Heart left ventricle (tissue), 16 donors: ENCODE data around the gene CDC25C. TPM values are rescaled to one million over a fixed set of nuclear protein-coding genes. Genes with fewer than 3 reads are reported as not detected.

ENCODE experiments used
- ATAC-seq, 4 donors: fragments of 200-7000 bp; cut with Tn5 transposase; one replicate each; pipeline ENCODE4 v1.9.1; 2020 to 2022; ENCODE audit warnings: moderate library complexity in 4 of 4, mild to moderate bottlenecking in 3 of 4, moderate number of reproducible peaks in 1 of 4
- DNase-seq, 5 donors: peaks; one replicate each; pipeline ENCODE4 v3.0.0-alpha.2; 2020
- H3K27ac ChIP-seq, 12 donors: fragments of 200-600 bp; sonication (generic) in 4 of 12; one replicate each; pipeline versions ENCODE4 v1.5.0 to v1.8.0; 2016 to 2022; ENCODE audit warnings: mild to moderate bottlenecking in 2 of 12
- H3K27me3 ChIP-seq, 9 donors: fragments of 200-600 bp; sonication (generic) in 2 of 9; one replicate each; pipeline versions ENCODE4 v1.5.1 to v1.8.0; 2016 to 2022; ENCODE audit warnings: mild to moderate bottlenecking in 3 of 9
- H3K36me3 ChIP-seq, 9 donors: fragments of 200-600 bp; sonication (generic) in 2 of 9; one replicate each; pipeline versions ENCODE4 v1.5.0 to v1.8.0; 2018 to 2022; ENCODE audit warnings: mild to moderate bottlenecking in 2 of 9
- H3K4me1 ChIP-seq, 12 donors: fragments of 200-600 bp; sonication (generic) in 4 of 12; one replicate each; pipeline versions ENCODE4 v1.5.0 to v1.8.0; 2016 to 2022; ENCODE audit warnings: mild to moderate bottlenecking in 3 of 12
- H3K4me3 ChIP-seq, 12 donors: fragments of 200-600 bp; sonication (generic) in 4 of 12; one replicate each; pipeline versions ENCODE4 v1.5.0 to v1.8.0; 2017 to 2022; ENCODE audit warnings: mild to moderate bottlenecking in 9 of 12, moderate library complexity in 4 of 12
- H3K9me3 ChIP-seq, 12 donors: fragments of 200-600 bp; sonication (generic) in 4 of 12; one replicate each; pipeline versions ENCODE4 v1.5.0 to v1.8.0; 2016 to 2022; ENCODE audit warnings: mild to moderate bottlenecking in 1 of 12
- CTCF ChIP-seq, 12 donors: fragments of 200-600 bp; sonication (generic) in 4 of 12; IDR thresholded peaks; one replicate each; pipeline versions ENCODE4 v1.5.0 to v1.8.0; 2018 to 2022; ENCODE audit warnings: antibody characterized with exemption in 12 of 12, mild to moderate bottlenecking in 5 of 12
- POLR2A ChIP-seq, 2 donors: fragments of 450-650 bp; IDR thresholded peaks; one replicate each; pipeline ENCODE4 v1.6.1; 2017; ENCODE audit warnings: antibody characterized with exemption in 2 of 2, mild to moderate bottlenecking in 2 of 2, moderate library complexity in 2 of 2
- WGBS, 4 donors: extraction: QIAGEN DNeasy Blood & Tissue Kit in 2 of 4; methylation state at CpG; one replicate each; pipeline versions ENCODE4 v1.1.5 to v1.1.7; 2013 to 2018; 5-methylcytosine and 5-hydroxymethylcytosine counted together
- intact Hi-C, 10 donors: fragments of 100-400 bp; cut with DNase I; formaldehyde crosslinking; loops; one replicate each; pipeline versions ENCODE4 v1.11.1 to v1.14.2; 2022
- polyA plus RNA-seq, 2 donors: library from polyadenylated mRNA; stranded (reverse); fragments of 200-250 nt; gene quantifications; one replicate each; pipeline ENCODE4 v1.2.3, GENCODE V29; 2013
- total RNA-seq, 9 donors: library from RNA; depleted of rRNA in 2 of 9; stranded (reverse); fragments of >200 nt in 2 of 9; fragmentation: NEBNext Ultra II Directional in 3 of 9; extraction: Animal tissue kit (Norgen Biotek cat#: 25700) in 3 of 9; gene quantifications; one replicate each; pipeline versions ENCODE4 v1.1.0 to v1.2.4, GENCODE V29; 2016 to 2023
- donor health status: ischemic (EF 13 %, LVEDD 7.1; RV severe dilation, severe dysfunction).
- donor health status: healthy with polysubstance abuse.
- donor health status: DM: no; HTN: yes; CAD: no.
- donor health status: DM: no; HTN: no; CAD: no.
- donor health status: ischemic (EF 25% LVEDD 6.9; RV normal size, moderate dysfunction).
- donor health status: ischemic (EF 25% LVEDD 5.7; RV mildly dilated, moderate dysfunction).
- donor health status: healthy.
- donor health status: DM: yes; HTN: yes; CAD: no.
- donor health status: ischemic (EF 35%, LVEDD 5.7; RV mildly dilated, moderate dysfunction).
- donor health status: nonischemic (EF 11% LVEDD 7.7; RV severe dilation, severe dysfunction).
- donor health status: DM: yes; HTN: yes; CAD: no.
- donor health status: PGD.
- donor health status: ischemic (EF 29% LVEDD 5.4; RV normal size, mild dysfunction).
- donor health status: nonischemic (EF 23%, LVEDD 6.1; RV moderate dilation, normal function).

Gene CDC25C
- total and polyA plus RNA-seq, 11 donors = 0.08 to 2.5 (median 0.35) TPM; not detected in 6

DNA sequence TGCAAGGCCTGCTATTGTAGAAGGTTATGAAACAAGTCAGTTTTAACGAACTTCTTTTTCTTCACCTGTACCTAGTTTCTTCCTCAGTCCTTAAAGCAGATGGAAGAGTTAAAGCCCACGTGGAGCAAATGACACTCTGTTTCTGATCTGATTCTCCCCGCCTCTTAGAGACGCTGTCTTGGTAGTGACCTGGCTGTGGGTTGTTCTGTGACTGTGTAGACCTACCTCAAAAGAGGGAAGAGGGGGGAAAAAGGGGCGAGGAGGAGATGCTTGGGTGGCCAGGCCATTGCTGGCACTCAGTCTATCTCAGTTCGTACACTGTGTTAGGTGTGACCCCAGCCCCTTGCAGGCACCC, 57.8 kb downstream of the CDC25C start:
- Histone ChIP-seq H3K36me3 (no peaks in the 10 kb centered on the region), H3K27ac (peak overlapping the region in 1 of 12 donors; percentile 24), H3K4me1 (peaks cover 0 to 15% (median 7%) of the 10 kb centered on the region in 12 donors), H3K4me3 (peak overlapping the region in 9 of 12 donors; percentile 32 to 51 (median 44)), H3K9me3 (no peaks in the 10 kb centered on the region), H3K27me3 (peaks cover 0 to 19% (median 5%) of the 10 kb centered on the region in 9 donors)
- intact Hi-C loops = no loop called here
- ATAC-seq (no peak), DNase-seq (no peak)
- WGBS, 4 donors = 64 to 70% (median 69%) methylated on average over 6 of the region's 6 CpGs
- no peak for TF ChIP-seq POLR2A (IDR thresholded peaks at IDR 0.05)
- no peak for TF ChIP-seq CTCF (IDR thresholded peaks at IDR 0.05)

DNA sequence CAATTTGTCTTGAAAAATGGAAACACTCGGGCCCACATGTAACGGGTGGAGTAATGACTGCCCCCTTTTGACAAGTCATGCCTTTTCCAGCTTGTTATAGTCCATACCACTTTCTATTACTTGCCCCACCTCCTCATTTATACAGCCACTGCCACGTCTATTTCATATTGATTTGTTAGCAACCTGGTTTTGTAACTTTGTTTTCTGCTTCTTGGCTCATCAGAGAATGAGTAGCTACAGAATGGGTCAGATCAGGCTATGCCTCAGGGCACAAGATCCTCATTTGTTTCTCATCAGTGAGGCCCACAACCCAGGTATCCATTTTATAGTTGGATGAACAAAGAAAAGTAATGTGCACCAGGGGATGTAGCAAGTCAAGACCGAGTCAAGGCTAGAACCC, 58.9 kb downstream of the CDC25C start:
- TF ChIP-seq POLR2A (IDR thresholded peaks at IDR 0.05) (no peak), CTCF (IDR thresholded peaks at IDR 0.05) (no peak)
- ATAC-seq (no peak), DNase-seq (no peak)
- WGBS, 4 donors = 88 to 95% (median 92%) methylated on average over 4 of the region's 4 CpGs
- intact Hi-C loops = no loop called here
- peaks cover 0 to 19% (median 5%) of the 10 kb centered on the region in 9 donors for H3K27me3 ChIP-seq
- H3K9me3 ChIP-seq = no peaks in the 10 kb centered on the region
- H3K4me3 ChIP-seq = no peak overlapping the region
- no peaks in the 10 kb centered on the region for H3K36me3 ChIP-seq
- H3K4me1 ChIP-seq = peaks cover 0 to 15% (median 7%) of the 10 kb centered on the region in 12 donors
- H3K27ac ChIP-seq = no peak overlapping the region

- DNase-seq = no peak
- Histone ChIP-seq H3K27ac (no peak overlapping the region), H3K27me3 (peaks cover 0 to 19% (median 5%) of the 10 kb centered on the region in 9 donors), H3K36me3 (no peaks in the 10 kb centered on the region), H3K4me3 (no peak overlapping the region), H3K4me1 (peaks cover 0 to 15% (median 7%) of the 10 kb centered on the region in 12 donors), H3K9me3 (no peaks in the 10 kb centered on the region)
- 81 to 88% (median 86%) methylated on average over 5 of the region's 5 CpGs for WGBS, 4 donors
- TF ChIP-seq POLR2A (IDR thresholded peaks at IDR 0.05) (no peak), CTCF (IDR thresholded peaks at IDR 0.05) (no peak)
- ATAC-seq = no peak
- intact Hi-C loops = no loop called here
Measured at GRCh38 chr5:138271281-138271680, 60.3 kb downstream of the CDC25C start.

GRCh38 chr5:138264183-138264582, 67.4 kb downstream of the CDC25C start:
- WGBS, 4 donors = 85 to 97% (median 94%) methylated on average over 3 to 8 of the region's 8 CpGs
- Histone ChIP-seq H3K4me3 (no peak overlapping the region), H3K9me3 (no peaks in the 10 kb centered on the region), H3K4me1 (no peaks in the 10 kb centered on the region), H3K27ac (no peak overlapping the region), H3K27me3 (no peaks in the 10 kb centered on the region), H3K36me3 (no peaks in the 10 kb centered on the region)
- intact Hi-C loops = no loop called here
- ATAC-seq (no peak), DNase-seq (no peak)
- no peak for TF ChIP-seq POLR2A (IDR thresholded peaks at IDR 0.05)
- no peak for TF ChIP-seq CTCF (IDR thresholded peaks at IDR 0.05)
